GM12891 (cell line): Measurements from ENCODE around the gene EFEMP2. TPM values are rescaled to one million over a fixed set of nuclear protein-coding genes. Genes with fewer than 3 reads are reported as not detected.

Experiments
- DNase-seq: peaks from one replicate; pipeline ENCODE4 v3.0.0; 2011; ENCODE audit warnings: low spot score; ENCODE audit not compliant: insufficient read length
- FAIRE-seq: peaks from 2 replicates; lab custom pipeline; 2011; peaks lifted over from hg19 to GRCh38; lab: Jason Lieb, UNC
- PAX5 ChIP-seq: IDR thresholded peaks from 2 replicates; pipeline ENCODE4 v1.6.1; 2011; ENCODE audit warnings: low read length, moderate library complexity, mild to moderate bottlenecking; ENCODE audit not compliant: insufficient read depth, severe bottlenecking
- POLR2A ChIP-seq: IDR thresholded peaks from 2 replicates; pipeline ENCODE4 v1.6.1; 2011; ENCODE audit warnings: low read depth, low read length, control low read depth
- POLR2AphosphoS5 ChIP-seq: IDR thresholded peaks from 2 replicates; pipeline ENCODE4 v1.6.1; 2011; ENCODE audit warnings: low read depth, low read length, control low read depth
- POU2F2 ChIP-seq: IDR thresholded peaks from 2 replicates; pipeline ENCODE4 v1.6.1; 2011; ENCODE audit warnings: low read depth, mild to moderate bottlenecking, control low read depth, low read length, moderate library complexity
- SPI1 ChIP-seq: IDR thresholded peaks from 2 replicates; pipeline ENCODE4 v1.6.1; 2011; ENCODE audit warnings: low read depth, low read length, control low read depth
- TAF1 ChIP-seq: IDR thresholded peaks from 2 replicates; pipeline ENCODE4 v1.6.1; 2011; ENCODE audit warnings: low read depth, low read length, control low read depth
- polyA plus RNA-seq: library from polyadenylated mRNA; unstranded; fragments of >200 nt; gene quantifications from one replicate; pipeline ENCODE4 v1.2.1, GENCODE V29; 2012; ENCODE audit warnings: low read depth, missing spikeins, inconsistent platforms; ENCODE audit not compliant: missing spikeins

EFEMP2 gene
- polyA plus RNA-seq = 4.7 TPM

- no peak for FAIRE-seq
- TF ChIP-seq PAX5 (no peak), POLR2AphosphoS5 (no peak)
- no peak for DNase-seq
These were observed at the start of gene EFEMP2 for GRCh38 chr11:65872586-65873317. EFEMP2 (minus strand) TSS chr11:65872800; CDS start chr11:65872354, 446 bp downstream.

- DNase-seq (no peak), FAIRE-seq (no peak)
- TF ChIP-seq POLR2AphosphoS5 (no peak), SPI1 (no peak), POLR2A (no peak), PAX5 (no peak), POU2F2 (no peak), TAF1 (no peak)
These were observed 49.3 kb upstream of the EFEMP2 start for GRCh38 chr11:65921876-65922275.

GRCh38 chr11:65921033-65921555, 48.5 kb upstream of the EFEMP2 start:
- no peak for DNase-seq
- no peak for FAIRE-seq
- TF ChIP-seq TAF1 (no peak), PAX5 (no peak), POLR2AphosphoS5 (no peak), SPI1 (no peak), POU2F2 (no peak), POLR2A (no peak)

- TF ChIP-seq POU2F2 (no peak), POLR2A (no peak), PAX5 (no peak), SPI1 (no peak), POLR2AphosphoS5 (no peak)
- no peak for FAIRE-seq
- no peak for DNase-seq
These were observed 47.8 kb upstream of the EFEMP2 start for GRCh38 chr11:65920372-65920802.

- DNase-seq (peak; percentile 70), FAIRE-seq (no peak)
- TF ChIP-seq POLR2AphosphoS5 (no peak), POLR2A (no peak), POU2F2 (no peak), SPI1 (no peak), TAF1 (no peak), PAX5 (no peak)
These were observed 47.2 kb upstream of the EFEMP2 start for GRCh38 chr11:65919573-65920371.

- DNase-seq (peak; percentile 98), FAIRE-seq (peak; percentile 96)
- TF ChIP-seq PAX5 (peak; percentile 65), POLR2A (no peak), POU2F2 (0 out of 2 replicates have a peak, but pooled peaks have one; percentile 53), SPI1 (no peak), POLR2AphosphoS5 (no peak), TAF1 (peak; percentile 37; the same call in 1 of the 2 replicates)
These were observed 46.6 kb upstream of the EFEMP2 start, which contains the start of gene DRAP1 for GRCh38 chr11:65919141-65919572. DRAP1 (plus strand) TSS chr11:65919426; CDS start chr11:65919502, 76 bp downstream.

GRCh38 chr11:65918211-65919140, 45.9 kb upstream of the EFEMP2 start, which contains the start of gene C11orf68:
C11orf68 (minus strand) TSS chr11:65919062; CDS start chr11:65919031, 31 bp downstream.
- TF ChIP-seq SPI1 (no peak), POLR2AphosphoS5 (no peak), PAX5 (peak; percentile 10), POLR2A (no peak), POU2F2 (no peak), TAF1 (no peak)
- FAIRE-seq = peak; percentile 66
- peak; percentile 62 for DNase-seq

- TF ChIP-seq POU2F2 (no peak), POLR2AphosphoS5 (no peak), TAF1 (no peak), POLR2A (no peak), SPI1 (no peak), PAX5 (no peak)
- DNase-seq (no peak), FAIRE-seq (no peak)
These were observed 45.0 kb upstream of the EFEMP2 start for GRCh38 chr11:65917434-65918210.
